GM12874 (cell line): ENCODE measurements around the gene ANKZF1.

Source experiments
- TF ChIP-seq, protein P1 (sequence below): IDR thresholded peaks from 2 replicates; pipeline ENCODE4 v1.5.1; 2011; ENCODE audit warnings: low read depth, mild to moderate bottlenecking, control low read depth, low read length, moderate library complexity; ENCODE audit not compliant: insufficient read depth

The ANKZF1 gene

GRCh38 chr2:219213486-219214071 lies 16.0 kb upstream of the ANKZF1 start:
- TF ChIP-seq, protein P1, sequence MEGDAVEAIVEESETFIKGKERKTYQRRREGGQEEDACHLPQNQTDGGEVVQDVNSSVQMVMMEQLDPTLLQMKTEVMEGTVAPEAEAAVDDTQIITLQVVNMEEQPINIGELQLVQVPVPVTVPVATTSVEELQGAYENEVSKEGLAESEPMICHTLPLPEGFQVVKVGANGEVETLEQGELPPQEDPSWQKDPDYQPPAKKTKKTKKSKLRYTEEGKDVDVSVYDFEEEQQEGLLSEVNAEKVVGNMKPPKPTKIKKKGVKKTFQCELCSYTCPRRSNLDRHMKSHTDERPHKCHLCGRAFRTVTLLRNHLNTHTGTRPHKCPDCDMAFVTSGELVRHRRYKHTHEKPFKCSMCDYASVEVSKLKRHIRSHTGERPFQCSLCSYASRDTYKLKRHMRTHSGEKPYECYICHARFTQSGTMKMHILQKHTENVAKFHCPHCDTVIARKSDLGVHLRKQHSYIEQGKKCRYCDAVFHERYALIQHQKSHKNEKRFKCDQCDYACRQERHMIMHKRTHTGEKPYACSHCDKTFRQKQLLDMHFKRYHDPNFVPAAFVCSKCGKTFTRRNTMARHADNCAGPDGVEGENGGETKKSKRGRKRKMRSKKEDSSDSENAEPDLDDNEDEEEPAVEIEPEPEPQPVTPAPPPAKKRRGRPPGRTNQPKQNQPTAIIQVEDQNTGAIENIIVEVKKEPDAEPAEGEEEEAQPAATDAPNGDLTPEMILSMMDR: no peak

GRCh38 chr2:219214141-219214540 lies 15.5 kb upstream of the ANKZF1 start:
- TF ChIP-seq, protein P1: no peak

GRCh38 chr2:219214786-219215185 lies 14.8 kb upstream of the ANKZF1 start:
- TF ChIP-seq, protein P1: no peak

- TF ChIP-seq, protein P1: no peak
Observed at GRCh38 chr2:219215871-219216534, 13.6 kb upstream of the ANKZF1 start.

DNA sequence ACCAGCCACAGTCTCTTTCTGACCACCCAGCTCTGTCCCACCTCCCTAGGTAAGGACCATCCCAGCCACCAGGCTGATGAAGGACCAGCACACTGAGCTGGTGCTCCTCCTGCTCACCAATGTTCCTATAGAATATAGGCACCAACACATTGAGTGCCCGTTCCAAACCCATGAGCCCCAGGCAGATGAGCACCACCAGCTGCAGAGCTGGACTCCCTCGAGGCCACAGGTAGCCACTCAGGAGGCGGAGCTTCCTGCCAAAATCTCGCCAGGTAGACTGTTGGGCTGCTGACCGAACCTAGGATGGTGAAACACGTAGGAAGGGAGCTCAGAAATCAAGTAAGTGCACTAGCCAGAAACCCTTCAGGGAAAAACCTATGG lies 13.1 kb upstream of the ANKZF1 start:
- TF ChIP-seq, protein P1: no peak

DNA sequence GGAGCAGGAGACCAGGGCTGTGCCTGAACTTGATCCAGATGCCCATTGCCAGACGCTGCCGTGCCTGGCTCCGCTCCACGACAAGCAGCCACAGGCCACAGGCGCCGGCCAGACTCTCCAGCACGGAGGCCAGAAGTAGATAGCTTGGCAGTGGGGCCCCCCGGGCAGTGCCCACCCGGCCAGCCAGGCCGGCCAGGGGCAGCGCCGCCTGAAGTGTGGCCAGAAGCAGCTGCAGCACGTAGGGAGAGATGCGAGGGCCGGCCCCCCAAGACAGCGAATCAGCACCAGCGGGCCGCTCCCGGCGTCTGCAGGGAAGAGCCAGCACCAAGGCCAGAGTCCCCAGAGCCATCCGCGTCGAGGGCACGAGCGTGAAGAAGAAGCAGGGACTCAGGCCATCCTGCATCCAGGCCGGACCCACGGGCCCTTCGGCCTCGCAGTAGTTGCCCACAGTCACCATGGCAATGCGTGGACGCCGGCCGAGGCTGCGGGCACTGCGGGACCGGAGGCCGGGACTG lies 11.3 kb upstream of the ANKZF1 start:
- TF ChIP-seq, protein P1: no peak

DNA sequence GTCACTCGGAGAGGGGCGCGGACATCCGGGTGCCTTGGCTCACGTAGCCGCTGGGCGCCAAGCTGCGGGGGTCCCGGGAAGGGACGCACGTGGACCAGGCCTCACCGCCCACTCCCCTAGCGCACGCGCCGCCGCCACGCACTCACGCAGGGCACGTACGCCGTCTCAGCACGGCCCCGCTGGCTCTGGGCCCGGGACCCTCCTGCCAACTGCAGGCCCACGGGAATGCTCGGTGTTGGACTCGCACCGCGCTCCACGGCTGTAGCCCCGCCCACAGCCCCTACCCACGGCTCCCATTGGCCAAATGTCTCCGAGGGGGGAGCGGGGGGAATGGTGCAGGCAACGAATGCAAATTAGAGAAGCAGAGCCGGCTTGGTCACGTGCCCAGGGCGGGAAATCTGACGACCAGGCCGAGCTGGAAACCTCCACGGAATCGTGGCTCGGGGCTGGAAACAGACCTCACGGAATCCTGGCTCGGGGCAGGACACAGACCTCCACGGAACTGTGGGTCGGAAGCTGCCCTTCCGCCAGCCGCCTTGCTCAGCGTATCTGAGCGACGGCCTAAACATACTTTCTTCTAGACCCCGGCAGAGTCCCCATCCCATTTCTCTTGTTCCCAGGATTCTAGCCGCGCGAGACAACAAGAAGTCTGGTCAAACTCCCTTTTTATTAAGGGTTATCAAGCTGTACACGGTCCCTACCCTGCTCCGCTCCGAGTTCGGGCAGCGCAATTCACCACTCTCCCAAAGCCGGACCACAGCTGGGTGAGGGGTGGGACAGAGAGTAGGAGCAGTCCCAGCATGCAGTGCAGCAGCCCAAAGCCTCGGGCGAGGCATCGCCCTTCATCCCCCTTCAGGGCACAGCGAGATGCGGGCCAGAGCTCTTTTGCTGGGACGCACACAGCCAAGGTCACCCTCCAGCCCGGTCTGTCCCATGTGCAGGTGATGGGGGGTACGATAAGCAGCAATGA lies 10.6 kb upstream of the ANKZF1 start, which contains the start of gene ABCB6:
ABCB6 (minus strand) TSS at position 227 of the 970 bp plus-strand sequence. CDS start 285 bp downstream, outside the sequence.
- TF ChIP-seq, protein P1: no peak
